Lower lobe of right lung (tissue), 2 donors: ENCODE measurements around the gene SMARCC2. TPM values are rescaled to one million over a fixed set of nuclear protein-coding genes. Genes with fewer than 3 reads are reported as not detected.
A peak's percentile ranks its signal among the peaks of the same experiment; 100 is the strongest.

Experiments
- ATAC-seq, 2 donors: fragments of 200-7000 bp; cut with Tn5 transposase; one replicate each; pipeline ENCODE4 v1.9.1; 2020 to 2022; ENCODE audit warnings: mild to moderate bottlenecking in 2 of 2, moderate library complexity in 2 of 2
- DNase-seq: peaks from one replicate; pipeline ENCODE4 v3.0.0-alpha.2; 2020
- H3K27ac ChIP-seq: fragments of 200-600 bp; one replicate; pipeline ENCODE4 v1.8.0; 2022
- H3K27me3 ChIP-seq: fragments of 200-600 bp; one replicate; pipeline ENCODE4 v1.8.0; 2022; ENCODE audit warnings: low read depth
- H3K36me3 ChIP-seq: fragments of 200-600 bp; one replicate; pipeline ENCODE4 v1.8.0; 2022; ENCODE audit warnings: mild to moderate bottlenecking
- H3K4me1 ChIP-seq: fragments of 200-600 bp; one replicate; pipeline ENCODE4 v1.8.0; 2022
- H3K4me3 ChIP-seq: fragments of 200-600 bp; one replicate; pipeline ENCODE4 v1.8.0; 2022; ENCODE audit warnings: mild to moderate bottlenecking
- H3K9me3 ChIP-seq: fragments of 200-600 bp; one replicate; pipeline ENCODE4 v1.8.0; 2022
- CTCF ChIP-seq: fragments of 200-600 bp; IDR thresholded peaks from one replicate; pipeline ENCODE4 v1.8.0; 2022; ENCODE audit warnings: antibody characterized with exemption, mild to moderate bottlenecking
- intact Hi-C: fragments of 100-400 bp; cut with DNase I; formaldehyde crosslinking; loops from one replicate; pipeline ENCODE4 v1.11.0; 2022
- total RNA-seq: library from RNA; stranded (reverse); fragmentation: NEBNext Ultra II Directional; extraction: Animal tissue kit (Norgen Biotek cat#: 25700); gene quantifications from one replicate; pipeline ENCODE4 v1.2.1, GENCODE V29; 2021
- donor health status: DM: no; HTN: yes; CAD: no; lungs with severe emphysema.

The SMARCC2 gene
- total RNA-seq, 1 donor from 2014 or later: 115 TPM

- Histone ChIP-seq H3K4me1 (no peaks in the 10 kb centered on the region), H3K9me3 (no peaks in the 10 kb centered on the region), H3K27ac (no peak overlapping the region), H3K36me3 (peaks cover 14% of the 10 kb centered on the region), H3K27me3 (no peaks in the 10 kb centered on the region), H3K4me3 (no peak overlapping the region)
- TF ChIP-seq CTCF: no peak
- ATAC-seq (no peak), DNase-seq (no peak)
- intact Hi-C loops: no loop called here
Observed at GRCh38 chr12:56231184-56231582, 41.9 kb upstream of the SMARCC2 start.

GRCh38 chr12:56230432-56231183 lies 41.3 kb upstream of the SMARCC2 start:
- TF ChIP-seq CTCF: no peak
- peak in 1 of 2 donors; percentile 25 for ATAC-seq
- intact Hi-C loops: no loop called here

GRCh38 chr12:56229916-56230431 lies 40.7 kb upstream of the SMARCC2 start, which contains the start of gene SLC39A5:
Gene SLC39A5, plus strand, starts transcription at chr12:56230051. Its CDS starts 1,224 bp downstream, at chr12:56231275.
- Histone ChIP-seq H3K36me3 (peaks cover 14% of the 10 kb centered on the region), H3K4me1 (peaks cover 1% of the 10 kb centered on the region), H3K9me3 (no peaks in the 10 kb centered on the region), H3K4me3 (no peak within 1 kb of the TSS), H3K27me3 (no peaks in the 10 kb centered on the region), H3K27ac (no peak within 1 kb of the TSS)
- no peak for TF ChIP-seq CTCF
- intact Hi-C loops: no loop called here
- ATAC-seq: no peak
- DNase-seq: no peak

More at GRCh38 chr12:56230432-56231183, 41.3 kb upstream of the SMARCC2 start:
- H3K27ac ChIP-seq: no peak overlapping the region
- H3K9me3 ChIP-seq: no peaks in the 10 kb centered on the region
- no peak for DNase-seq
- no peaks in the 10 kb centered on the region for H3K4me1 ChIP-seq
- no peaks in the 10 kb centered on the region for H3K27me3 ChIP-seq
- peaks cover 14% of the 10 kb centered on the region for H3K36me3 ChIP-seq
- H3K4me3 ChIP-seq: no peak overlapping the region

- Histone ChIP-seq H3K4me1 (peaks cover 8% of the 10 kb centered on the region), H3K9me3 (no peaks in the 10 kb centered on the region), H3K36me3 (peaks cover 14% of the 10 kb centered on the region), H3K27me3 (no peaks in the 10 kb centered on the region), H3K27ac (no peak overlapping the region), H3K4me3 (no peak overlapping the region)
- TF ChIP-seq CTCF: no peak
- ATAC-seq (no peak), DNase-seq (no peak)
- intact Hi-C loops: no loop called here
Observed at GRCh38 chr12:56229082-56229481, 39.8 kb upstream of the SMARCC2 start.

- Histone ChIP-seq H3K9me3 (no peaks in the 10 kb centered on the region), H3K36me3 (peaks cover 14% of the 10 kb centered on the region), H3K27ac (no peak overlapping the region), H3K4me1 (peaks cover 40% of the 10 kb centered on the region), H3K27me3 (no peaks in the 10 kb centered on the region), H3K4me3 (peak overlapping the region; percentile 77)
- ATAC-seq (no peak), DNase-seq (no peak)
- TF ChIP-seq CTCF: no peak
- intact Hi-C loops: no loop called here
Observed at GRCh38 chr12:56224954-56225353, 35.7 kb upstream of the SMARCC2 start.
